ENCODE measurements around the gene AADACL2. TPM values are rescaled to one million over a fixed set of nuclear protein-coding genes. Genes with fewer than 3 reads are reported as not detected.
"Not testable (repeated sequence)": the region's sequence is repeated elsewhere in the genome, so short reads cannot be mapped to it uniquely, and the experiment has no call there.

Gene AADACL2
- total RNA-seq, 2 experiments from 2014 or later = not detected

DNA sequence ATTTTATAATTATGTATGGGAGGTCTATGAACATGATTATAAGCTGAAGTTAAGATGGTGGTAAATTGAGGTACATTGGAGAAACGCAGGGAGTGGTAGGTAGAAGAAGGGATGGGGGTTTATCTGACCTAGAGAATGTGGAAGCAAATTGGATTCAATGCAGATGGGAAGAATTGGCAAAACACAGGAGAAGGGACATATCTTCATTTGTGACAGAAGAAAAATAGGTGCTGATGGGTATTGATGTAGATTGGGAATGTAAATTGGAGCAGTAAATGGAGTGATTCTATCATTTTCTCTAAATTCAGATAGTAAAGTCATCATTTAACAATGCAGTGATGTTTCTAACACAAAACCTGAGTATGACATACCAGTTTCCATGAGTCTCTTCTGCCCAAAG, 40.5 kb downstream of the AADACL2 start:
- CTCF ChIA-PET = interaction anchor here (0.7 kb wide), 1 partner anchor 235 kb away, joined by 3 read pairs; no protein-coding TSS in a partner anchor
- Mint-ChIP-seq H3K4me1 (no peaks in the 10 kb centered on the region), H3K27me3 (peaks cover 10% of the 10 kb centered on the region), H3K4me3 (no peak overlapping the region), H3K27ac (no peak overlapping the region), H3K36me3 (no peaks in the 10 kb centered on the region), H3K9me3 (ENCODE audit: low read depth) (no peaks in the 10 kb centered on the region)
- no peak for DNase-seq
- no peak for ATAC-seq

GRCh38 chr3:151774910-151775309, 41.2 kb downstream of the AADACL2 start:
- peaks cover 10% of the 10 kb centered on the region for H3K27me3 Mint-ChIP-seq
- no peaks in the 10 kb centered on the region for H3K4me1 Mint-ChIP-seq
- H3K9me3 Mint-ChIP-seq (ENCODE audit: low read depth) = no peaks in the 10 kb centered on the region
- DNase-seq = no peak
- H3K27ac Mint-ChIP-seq = no peak overlapping the region
- no peak for ATAC-seq
- no peaks in the 10 kb centered on the region for H3K36me3 Mint-ChIP-seq
- CTCF ChIA-PET = no interaction called here
- H3K4me3 Mint-ChIP-seq = no peak overlapping the region

GRCh38 chr3:151775314-151776258, 41.9 kb downstream of the AADACL2 start:
- no peaks in the 10 kb centered on the region for H3K9me3 Mint-ChIP-seq (ENCODE audit: low read depth)
- no peak overlapping the region for H3K27ac Mint-ChIP-seq
- H3K36me3 Mint-ChIP-seq = no peaks in the 10 kb centered on the region
- CTCF ChIA-PET = no interaction called here
- no peak overlapping the region for H3K4me3 Mint-ChIP-seq
- H3K27me3 Mint-ChIP-seq = peaks cover 10% of the 10 kb centered on the region
- H3K4me1 Mint-ChIP-seq = no peaks in the 10 kb centered on the region
- no peak for ATAC-seq
- no peak for DNase-seq

GRCh38 chr3:151776259-151776740, 42.6 kb downstream of the AADACL2 start:
- no peak overlapping the region for H3K4me3 Mint-ChIP-seq
- H3K9me3 Mint-ChIP-seq (ENCODE audit: low read depth) = no peaks in the 10 kb centered on the region
- H3K36me3 Mint-ChIP-seq = no peaks in the 10 kb centered on the region
- ATAC-seq (no peak), DNase-seq (no peak)
- H3K27me3 Mint-ChIP-seq = peaks cover 10% of the 10 kb centered on the region
- no peak overlapping the region for H3K27ac Mint-ChIP-seq
- CTCF ChIA-PET = no interaction called here
- no peaks in the 10 kb centered on the region for H3K4me1 Mint-ChIP-seq

DNA sequence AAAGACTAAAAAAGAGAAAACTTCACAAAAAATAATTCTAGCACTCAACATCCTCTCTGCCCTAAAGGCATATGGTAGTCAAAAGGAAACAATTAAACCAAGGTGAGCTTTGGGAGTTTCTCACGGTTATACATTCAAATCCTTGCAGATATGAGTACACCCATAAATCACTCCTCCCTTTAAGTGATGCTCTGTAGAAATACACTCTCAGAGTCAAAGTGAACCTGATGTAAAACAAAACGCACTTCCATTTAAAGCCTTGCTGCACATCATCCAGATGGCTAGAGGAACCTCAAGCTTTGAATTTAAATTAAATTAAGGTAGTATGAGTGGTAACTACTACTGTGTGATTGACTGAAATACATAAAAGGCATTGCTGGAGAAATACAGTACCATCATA, 44.2 kb downstream of the AADACL2 start:
- peaks cover 7% of the 10 kb centered on the region for H3K27me3 Mint-ChIP-seq
- no peaks in the 10 kb centered on the region for H3K36me3 Mint-ChIP-seq
- no peak overlapping the region for H3K4me3 Mint-ChIP-seq
- H3K4me1 Mint-ChIP-seq = no peaks in the 10 kb centered on the region
- no peaks in the 10 kb centered on the region for H3K9me3 Mint-ChIP-seq (ENCODE audit: low read depth)
- DNase-seq (no peak), ATAC-seq (no peak)
- CTCF ChIA-PET = no interaction called here
- H3K27ac Mint-ChIP-seq = no peak overlapping the region

- no peak overlapping the region for H3K27ac Mint-ChIP-seq
- ATAC-seq (no peak), DNase-seq (no peak)
- peaks cover 8% of the 10 kb centered on the region for H3K27me3 Mint-ChIP-seq
- CTCF ChIA-PET = no interaction called here
- no peaks in the 10 kb centered on the region for H3K9me3 Mint-ChIP-seq (ENCODE audit: low read depth)
- no peak overlapping the region for H3K4me3 Mint-ChIP-seq
- H3K4me1 Mint-ChIP-seq = no peaks in the 10 kb centered on the region
- H3K36me3 Mint-ChIP-seq = no peaks in the 10 kb centered on the region
Observed at GRCh38 chr3:151787626-151788025, 53.9 kb downstream of the AADACL2 start.

GRCh38 chr3:151788401-151788800, 54.7 kb downstream of the AADACL2 start:
- Mint-ChIP-seq H3K27me3 (peaks cover 8% of the 10 kb centered on the region), H3K4me1 (no peaks in the 10 kb centered on the region), H3K27ac (no peak overlapping the region), H3K4me3 (no peak overlapping the region), H3K9me3 (ENCODE audit: low read depth) (no peaks in the 10 kb centered on the region), H3K36me3 (no peaks in the 10 kb centered on the region)
- ATAC-seq (no peak), DNase-seq (no peak)
- CTCF ChIA-PET = no interaction called here

DNA sequence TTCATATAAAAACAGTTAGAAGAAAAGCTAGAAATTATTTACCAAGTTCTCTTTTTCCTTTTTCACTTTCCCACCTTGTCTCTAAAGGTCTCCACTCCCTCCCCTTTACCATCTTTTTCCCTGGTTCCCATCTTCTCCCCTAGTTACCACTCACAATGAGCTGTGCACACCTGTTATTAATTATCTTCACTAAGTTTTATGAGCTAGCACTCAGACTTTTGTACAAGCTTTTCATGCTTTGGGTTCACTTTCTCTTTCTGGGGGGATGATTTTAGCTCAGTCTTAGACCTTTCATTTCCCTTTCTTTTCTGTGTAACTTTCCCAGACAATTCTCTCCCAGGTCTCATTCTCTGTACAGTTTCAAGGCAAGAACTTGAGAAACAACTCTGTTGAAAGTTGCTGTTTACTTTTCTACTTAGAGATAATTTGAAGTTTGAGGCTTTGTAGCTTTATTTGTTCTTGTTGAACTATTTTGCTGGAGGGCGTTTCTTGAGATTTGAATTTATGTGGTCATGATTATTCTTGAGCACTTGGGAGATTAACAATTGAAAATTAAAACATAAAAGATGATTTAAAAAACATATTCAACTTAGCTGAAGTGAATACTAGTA, 56.2 kb downstream of the AADACL2 start:
- no peak for ATAC-seq
- Mint-ChIP-seq H3K4me3 (no peak overlapping the region), H3K36me3 (no peaks in the 10 kb centered on the region), H3K9me3 (ENCODE audit: low read depth) (no peaks in the 10 kb centered on the region), H3K4me1 (no peaks in the 10 kb centered on the region), H3K27me3 (peaks cover 8% of the 10 kb centered on the region), H3K27ac (no peak overlapping the region)
- CTCF ChIA-PET = no interaction called here
- no peak for DNase-seq

GRCh38 chr3:151790763-151791162, 57.0 kb downstream of the AADACL2 start:
- H3K9me3 Mint-ChIP-seq (ENCODE audit: low read depth); H3K27ac Mint-ChIP-seq; CTCF ChIA-PET; H3K36me3 Mint-ChIP-seq; ATAC-seq; H3K4me1 Mint-ChIP-seq; H3K4me3 Mint-ChIP-seq; H3K27me3 Mint-ChIP-seq; DNase-seq: not testable (repeated sequence)

DNA sequence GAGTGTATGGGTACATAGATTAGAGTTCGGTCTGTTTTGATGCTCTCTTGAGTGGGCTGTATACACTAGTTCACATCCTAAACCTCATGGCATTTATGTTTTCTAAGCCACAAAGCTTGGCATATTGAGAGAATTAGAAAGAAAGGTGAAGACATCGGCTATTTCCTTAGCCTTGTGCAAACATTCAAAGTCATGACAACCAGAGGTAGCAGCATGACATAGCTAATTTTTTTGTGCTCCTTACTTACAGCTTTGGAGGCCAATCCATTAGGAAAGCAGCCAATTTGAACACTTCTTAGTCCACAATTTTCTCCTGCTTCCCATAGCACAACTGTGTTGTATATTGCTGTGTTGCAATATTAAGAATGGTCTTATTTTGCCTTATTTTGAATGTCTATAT, 58.7 kb downstream of the AADACL2 start:
- no peak overlapping the region for H3K27ac Mint-ChIP-seq
- H3K27me3 Mint-ChIP-seq = peaks cover 8% of the 10 kb centered on the region
- CTCF ChIA-PET = no interaction called here
- H3K4me1 Mint-ChIP-seq = no peaks in the 10 kb centered on the region
- no peaks in the 10 kb centered on the region for H3K9me3 Mint-ChIP-seq (ENCODE audit: low read depth)
- no peak for DNase-seq
- H3K36me3 Mint-ChIP-seq = no peaks in the 10 kb centered on the region
- no peak overlapping the region for H3K4me3 Mint-ChIP-seq
- ATAC-seq = no peak

GRCh38 chr3:151793636-151794035, 59.9 kb downstream of the AADACL2 start:
- DNase-seq = no peak
- Mint-ChIP-seq H3K27me3 (peaks cover 8% of the 10 kb centered on the region), H3K4me3 (no peak overlapping the region), H3K36me3 (no peaks in the 10 kb centered on the region), H3K27ac (no peak overlapping the region), H3K4me1 (no peaks in the 10 kb centered on the region), H3K9me3 (ENCODE audit: low read depth) (no peaks in the 10 kb centered on the region)
- CTCF ChIA-PET = no interaction called here
- no peak for ATAC-seq

DNA sequence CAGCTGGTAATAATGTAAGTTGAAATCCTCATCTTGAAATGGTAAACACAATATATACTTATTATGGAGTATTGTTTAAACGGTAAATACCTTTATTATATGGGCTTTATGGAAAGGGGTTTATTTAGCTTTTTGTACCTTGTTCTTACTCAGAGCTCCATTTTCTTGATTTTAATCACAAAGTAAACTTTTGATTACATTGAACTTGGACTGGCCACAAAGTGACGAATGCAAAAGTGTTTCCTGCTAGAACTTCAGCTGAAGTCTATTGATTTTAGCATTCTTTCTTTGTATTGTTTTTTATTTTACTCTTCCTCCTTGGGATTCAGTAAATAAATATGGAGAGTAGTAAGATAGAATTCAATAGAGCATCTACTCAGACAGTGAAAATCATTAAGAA, 60.4 kb downstream of the AADACL2 start:
- Mint-ChIP-seq H3K27ac (no peak overlapping the region), H3K9me3 (ENCODE audit: low read depth) (no peaks in the 10 kb centered on the region)
- CTCF ChIA-PET = no interaction called here

GRCh38 chr3:151795276-151795675, 61.5 kb downstream of the AADACL2 start:
- peaks cover 3% of the 10 kb centered on the region for H3K27me3 Mint-ChIP-seq
- H3K36me3 Mint-ChIP-seq = no peaks in the 10 kb centered on the region
- H3K4me3 Mint-ChIP-seq = no peak overlapping the region
- no peak overlapping the region for H3K27ac Mint-ChIP-seq
- DNase-seq (no peak), ATAC-seq (no peak)
- CTCF ChIA-PET = no interaction called here
- H3K4me1 Mint-ChIP-seq = no peaks in the 10 kb centered on the region
- H3K9me3 Mint-ChIP-seq (ENCODE audit: low read depth) = no peaks in the 10 kb centered on the region

More for the DNA sequence above, 60.4 kb downstream of the AADACL2 start:
- Mint-ChIP-seq H3K27me3 (peaks cover 8% of the 10 kb centered on the region), H3K4me1 (no peaks in the 10 kb centered on the region), H3K36me3 (no peaks in the 10 kb centered on the region), H3K4me3 (no peak overlapping the region)
- no peak for DNase-seq
- no peak for ATAC-seq

DNA sequence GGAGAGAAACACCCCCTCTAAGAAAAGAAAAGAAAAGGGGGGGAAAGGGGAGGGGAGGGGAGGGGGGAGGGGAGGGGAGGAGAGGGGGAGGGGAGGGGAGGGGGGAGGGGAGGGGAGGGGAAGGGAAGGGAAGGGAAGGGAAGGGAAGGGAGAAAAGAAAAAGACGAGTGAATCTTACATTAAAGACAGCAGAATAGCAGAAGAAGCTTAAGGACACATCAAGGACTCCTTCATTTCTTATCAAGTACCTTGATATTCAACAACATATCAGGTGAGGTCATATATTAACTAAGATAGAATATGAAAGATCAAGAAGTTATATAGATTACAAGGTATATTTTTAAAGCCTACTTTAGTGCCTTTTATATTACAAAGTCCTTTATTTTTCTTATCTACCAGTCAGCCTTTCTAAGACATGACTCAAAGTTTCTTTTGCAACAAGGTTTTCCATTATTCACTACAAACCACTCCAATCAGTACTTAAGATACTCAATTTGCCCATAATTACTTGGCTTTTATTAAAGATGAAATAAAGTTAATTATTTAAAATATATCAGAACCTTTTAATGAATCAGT, 62.5 kb downstream of the AADACL2 start:
- H3K27ac Mint-ChIP-seq = no peak overlapping the region
- CTCF ChIA-PET = no interaction called here
- no peak overlapping the region for H3K4me3 Mint-ChIP-seq
- H3K9me3 Mint-ChIP-seq (ENCODE audit: low read depth) = no peaks in the 10 kb centered on the region
- ATAC-seq = no peak
- H3K27me3 Mint-ChIP-seq = no peaks in the 10 kb centered on the region
- no peaks in the 10 kb centered on the region for H3K4me1 Mint-ChIP-seq
- H3K36me3 Mint-ChIP-seq = no peaks in the 10 kb centered on the region
- no peak for DNase-seq
